Fibroblast of mammary gland (primary cell): ENCODE measurements around the gene ADAMTS18.

Experiments used
- DNase-seq: peaks from one replicate; pipeline ENCODE4 v3.0.0-alpha.2; 2010; ENCODE audit warnings: low read depth
- H3K4me3 ChIP-seq: 2 replicates; pipeline ENCODE4 v1.5.1; 2011; ENCODE audit warnings: low read depth, mild to moderate bottlenecking, low read length, moderate library complexity; ENCODE audit not compliant: control insufficient read depth
- TF ChIP-seq, protein P1 (sequence below): conservative IDR thresholded peaks from 2 replicates; pipeline ENCODE4 v1.5.1; 2011; ENCODE audit warnings: low read depth, low read length, inconsistent platforms; ENCODE audit not compliant: control insufficient read depth, insufficient read depth

Gene ADAMTS18

DNA sequence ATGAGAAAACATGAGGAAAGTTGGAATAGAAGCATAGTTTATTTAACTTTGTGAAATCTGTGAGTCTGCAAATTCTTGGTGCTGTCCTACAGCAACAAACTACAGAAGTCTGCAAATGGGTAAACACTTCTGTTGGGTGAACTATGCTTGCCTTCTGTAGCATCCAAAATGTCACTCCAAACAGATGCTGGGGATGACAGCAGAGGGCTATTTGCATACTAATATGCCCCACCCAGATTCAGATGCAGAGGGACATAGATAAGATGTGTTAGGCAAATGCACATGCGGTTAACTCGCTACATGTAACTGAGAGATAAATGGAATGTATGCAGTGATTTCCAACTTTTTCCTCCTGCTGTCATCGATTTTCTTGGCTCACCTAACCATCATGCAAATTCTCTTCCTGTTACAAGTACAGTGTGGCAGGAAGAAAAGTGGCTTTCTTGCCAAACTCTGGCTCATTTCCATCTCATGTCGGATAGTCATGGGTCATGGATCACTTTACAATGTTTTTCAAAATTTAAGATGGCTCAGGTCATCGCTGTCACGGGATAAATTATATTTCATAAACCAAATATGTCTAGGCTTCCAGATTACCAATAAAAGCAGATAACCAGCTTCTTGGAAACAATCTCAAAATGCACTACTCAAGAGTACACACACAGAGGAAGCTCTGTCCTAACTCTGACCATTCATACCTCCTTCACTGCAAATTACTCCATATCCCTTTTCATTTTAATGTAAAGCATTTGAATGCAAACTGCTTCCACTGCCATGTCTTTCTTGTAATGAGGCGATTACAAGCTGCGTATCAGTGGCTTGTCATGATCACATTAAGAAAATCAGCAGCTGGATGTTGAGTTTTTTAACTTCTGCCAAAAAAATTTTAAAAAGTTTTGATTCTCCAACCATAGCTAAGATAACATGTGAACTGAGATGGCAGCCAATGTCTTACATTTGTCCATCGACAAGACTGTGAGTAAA, 47.7 kb downstream of the ADAMTS18 start:
- DNase-seq = no peak
- no peak overlapping the region for H3K4me3 ChIP-seq
- TF ChIP-seq, protein P1, sequence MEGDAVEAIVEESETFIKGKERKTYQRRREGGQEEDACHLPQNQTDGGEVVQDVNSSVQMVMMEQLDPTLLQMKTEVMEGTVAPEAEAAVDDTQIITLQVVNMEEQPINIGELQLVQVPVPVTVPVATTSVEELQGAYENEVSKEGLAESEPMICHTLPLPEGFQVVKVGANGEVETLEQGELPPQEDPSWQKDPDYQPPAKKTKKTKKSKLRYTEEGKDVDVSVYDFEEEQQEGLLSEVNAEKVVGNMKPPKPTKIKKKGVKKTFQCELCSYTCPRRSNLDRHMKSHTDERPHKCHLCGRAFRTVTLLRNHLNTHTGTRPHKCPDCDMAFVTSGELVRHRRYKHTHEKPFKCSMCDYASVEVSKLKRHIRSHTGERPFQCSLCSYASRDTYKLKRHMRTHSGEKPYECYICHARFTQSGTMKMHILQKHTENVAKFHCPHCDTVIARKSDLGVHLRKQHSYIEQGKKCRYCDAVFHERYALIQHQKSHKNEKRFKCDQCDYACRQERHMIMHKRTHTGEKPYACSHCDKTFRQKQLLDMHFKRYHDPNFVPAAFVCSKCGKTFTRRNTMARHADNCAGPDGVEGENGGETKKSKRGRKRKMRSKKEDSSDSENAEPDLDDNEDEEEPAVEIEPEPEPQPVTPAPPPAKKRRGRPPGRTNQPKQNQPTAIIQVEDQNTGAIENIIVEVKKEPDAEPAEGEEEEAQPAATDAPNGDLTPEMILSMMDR = no peak

DNA sequence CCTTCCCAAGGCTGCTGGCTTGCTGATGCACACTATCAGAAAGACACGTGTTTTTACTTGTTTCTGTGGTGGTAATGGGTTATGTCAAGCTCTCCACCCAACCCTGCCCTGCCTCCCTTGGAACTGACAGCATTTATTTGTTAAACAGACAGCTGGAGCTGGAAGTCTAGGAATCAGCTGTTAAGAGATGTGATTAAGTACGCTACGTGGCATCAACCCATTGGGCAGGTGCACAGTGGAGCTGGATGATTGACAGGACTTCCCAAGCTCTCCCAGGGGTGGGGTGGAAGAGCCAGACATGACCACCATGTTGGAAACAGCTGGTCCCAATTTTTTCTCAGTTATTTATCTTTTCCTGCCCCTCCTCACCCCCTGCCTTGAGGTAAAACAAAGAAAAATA, 49.4 kb downstream of the ADAMTS18 start:
- DNase-seq = no peak
- H3K4me3 ChIP-seq = no peak overlapping the region
- TF ChIP-seq, protein P1 = no peak

DNA sequence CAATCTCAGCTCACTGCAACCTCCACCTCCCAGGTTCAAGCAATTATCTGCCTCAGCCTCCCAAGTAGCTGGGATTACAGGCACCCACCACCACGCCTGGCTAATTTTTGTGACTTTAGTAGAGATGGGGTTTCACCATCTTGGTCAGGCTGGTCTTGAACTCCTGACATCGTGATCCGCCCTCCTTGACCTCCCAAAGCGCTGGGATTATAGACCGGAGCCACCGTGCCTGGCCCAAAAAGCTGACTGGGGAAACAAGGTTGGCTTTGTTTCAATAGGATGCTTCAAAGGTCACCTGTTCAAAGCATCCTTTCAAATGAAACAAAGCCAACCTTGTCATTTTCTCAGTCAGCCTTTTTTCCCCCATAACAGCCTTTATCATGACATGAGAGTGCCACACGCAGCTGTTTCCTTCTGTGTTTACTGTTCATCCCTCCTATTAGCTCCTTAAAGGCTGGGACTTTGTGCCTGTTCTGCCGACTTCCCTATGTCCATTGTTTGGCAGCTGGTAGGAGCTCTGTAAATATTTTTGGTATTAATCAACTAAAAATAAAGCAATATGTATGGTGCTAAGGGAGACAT, 51.1 kb downstream of the ADAMTS18 start:
- DNase-seq = no peak
- TF ChIP-seq, protein P1 = no peak
- H3K4me3 ChIP-seq = no peak overlapping the region

DNA sequence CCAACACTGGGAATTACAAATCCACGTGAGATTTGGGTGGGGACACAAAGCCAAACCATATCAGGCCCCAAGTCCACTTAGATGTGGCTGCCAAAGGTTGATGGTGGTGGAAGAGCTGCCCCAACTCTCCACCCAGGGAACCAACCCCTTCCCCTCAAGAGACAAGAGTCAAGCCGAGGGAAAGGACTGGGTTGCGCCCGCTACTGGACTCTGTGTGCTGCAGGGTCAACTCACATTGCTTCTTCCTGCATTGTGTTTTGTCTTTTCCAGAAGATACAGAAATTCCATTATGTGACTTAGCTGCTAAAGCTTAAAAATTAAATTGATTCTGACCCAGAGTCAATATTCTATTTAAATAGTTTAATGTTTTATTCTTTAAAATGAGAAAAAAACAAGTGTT, 58.5 kb downstream of the ADAMTS18 start:
- TF ChIP-seq, protein P1 = peak; percentile 20
- no peak overlapping the region for H3K4me3 ChIP-seq
- peak; percentile 2 for DNase-seq

DNA sequence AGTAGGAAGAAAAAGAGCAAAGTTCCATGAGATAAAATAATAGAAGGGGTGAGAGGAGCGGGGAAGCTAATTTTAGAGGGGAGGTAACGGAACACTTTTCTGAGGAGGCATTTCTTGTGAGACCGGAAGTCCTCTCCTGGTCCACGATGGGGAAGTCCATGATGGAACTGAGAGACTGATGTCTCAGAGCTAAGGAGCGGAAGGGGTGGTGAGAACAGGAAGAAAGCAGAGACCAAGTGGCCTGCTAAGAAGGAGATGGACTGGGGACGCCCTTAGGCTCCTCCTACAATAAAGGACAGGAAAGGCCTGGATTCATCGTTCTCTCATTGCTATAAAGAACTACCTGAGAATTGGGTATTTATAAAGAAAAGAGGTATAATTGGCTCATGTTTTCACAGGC, 59.4 kb downstream of the ADAMTS18 start:
- H3K4me3 ChIP-seq = no peak overlapping the region
- DNase-seq = no peak
- TF ChIP-seq, protein P1 = no peak

DNA sequence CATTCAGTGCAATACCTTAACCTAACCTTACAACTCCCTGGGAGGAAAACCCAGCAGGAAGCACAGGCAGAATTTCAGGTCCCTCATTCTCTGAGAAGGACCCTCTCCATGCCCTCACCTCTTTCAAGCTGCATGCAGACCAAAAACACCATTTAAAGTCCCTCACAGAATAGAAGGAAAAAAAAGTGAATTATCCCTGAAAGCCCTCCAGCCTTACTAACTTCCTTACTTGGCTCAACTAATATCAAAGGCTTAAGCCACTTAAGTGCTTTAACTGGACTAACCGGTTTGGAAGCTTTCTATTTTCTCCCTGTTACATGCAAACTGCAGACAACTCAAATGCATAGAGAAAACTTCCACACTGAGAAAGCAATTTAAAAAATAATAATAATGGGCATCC, 60.5 kb downstream of the ADAMTS18 start:
- TF ChIP-seq, protein P1 = no peak
- no peak for DNase-seq
- no peak overlapping the region for H3K4me3 ChIP-seq
